Kidney glomerular epithelial cell (primary cell): ENCODE results near the gene ZNF446.
"Not testable (repeated sequence)": the region's sequence is repeated elsewhere in the genome, so short reads cannot be mapped to it uniquely, and the experiment has no call there.

Source experiments
- DNase-seq: peaks from one replicate; lab custom pipeline; 2025; lab: John Stamatoyannopoulos, UW

ZNF446 gene

GRCh38 chr19:58500242-58500641 lies 24.1 kb downstream of the ZNF446 start:
- DNase-seq: no peak

- not testable (repeated sequence) for DNase-seq
These were observed 31.6 kb downstream of the ZNF446 start for GRCh38 chr19:58507602-58508223.

- no peak for DNase-seq
These were observed 33.6 kb downstream of the ZNF446 start for GRCh38 chr19:58509731-58510083.

GRCh38 chr19:58510084-58510862 lies 34.1 kb downstream of the ZNF446 start:
- DNase-seq: no peak

GRCh38 chr19:58511353-58512208 lies 35.4 kb downstream of the ZNF446 start, which contains the start of gene SLC27A5:
TSS of gene SLC27A5 (minus strand) at chr19:58511992. CDS start at chr19:58511955, 37 bp downstream.
- DNase-seq: no peak

GRCh38 chr19:58513213-58513693 lies 37.1 kb downstream of the ZNF446 start:
- no peak for DNase-seq

- peak; percentile 37 for DNase-seq
These were observed 37.8 kb downstream of the ZNF446 start for GRCh38 chr19:58513694-58514563.

- no peak for DNase-seq
These were observed 38.4 kb downstream of the ZNF446 start for GRCh38 chr19:58514564-58515022.

GRCh38 chr19:58515259-58515658 lies 39.1 kb downstream of the ZNF446 start:
- no peak for DNase-seq

- no peak for DNase-seq
These were observed 40.2 kb downstream of the ZNF446 start for GRCh38 chr19:58516246-58516836.

GRCh38 chr19:58516964-58517833 lies 41.0 kb downstream of the ZNF446 start:
- no peak for DNase-seq

GRCh38 chr19:58518256-58519086 lies 42.3 kb downstream of the ZNF446 start:
- no peak for DNase-seq

GRCh38 chr19:58519087-58519354 lies 42.9 kb downstream of the ZNF446 start:
- peak; percentile 33 for DNase-seq

GRCh38 chr19:58519355-58520256 lies 43.5 kb downstream of the ZNF446 start, which contains the start of gene ZBTB45:
TSS of gene ZBTB45 (minus strand) at chr19:58519810. CDS start at chr19:58517673, 2,137 bp downstream.
- DNase-seq: peak; percentile 97

GRCh38 chr19:58520257-58520599 lies 44.1 kb downstream of the ZNF446 start:
- DNase-seq: no peak

GRCh38 chr19:58521651-58522050 lies 45.5 kb downstream of the ZNF446 start:
- DNase-seq: no peak

GRCh38 chr19:58522709-58523108 lies 46.6 kb downstream of the ZNF446 start:
- no peak for DNase-seq

- DNase-seq: no peak
These were observed 53.3 kb downstream of the ZNF446 start for GRCh38 chr19:58529405-58529804.
